Large intestine (tissue), 3 donors: ENCODE measurements around the gene CC2D2B. TPM values are rescaled to one million over a fixed set of nuclear protein-coding genes. Genes with fewer than 3 reads are reported as not detected.
"Not testable (repeated sequence)": the region's sequence is repeated elsewhere in the genome, so short reads cannot be mapped to it uniquely, and the experiment has no call there.

Experiments used
- DNase-seq, 2 donors: peaks; one replicate each; pipeline versions ENCODE4 v3.0.0 to v3.0.0-alpha.2; 2013
- H3K27ac ChIP-seq: one replicate; pipeline ENCODE4 v1.5.1; 2013; ENCODE audit warnings: low read length
- H3K27me3 ChIP-seq: 2 replicates; pipeline ENCODE4 v1.6.1; 2013; ENCODE audit warnings: low read length; ENCODE audit not compliant: control insufficient read depth, insufficient read depth
- H3K36me3 ChIP-seq: 2 replicates; pipeline ENCODE4 v1.6.1; 2013; ENCODE audit warnings: low read length; ENCODE audit not compliant: control insufficient read depth, insufficient read depth
- H3K4me1 ChIP-seq: one replicate; pipeline ENCODE4 v1.6.1; 2013; ENCODE audit warnings: low read length; ENCODE audit not compliant: control insufficient read depth, insufficient read depth
- H3K4me3 ChIP-seq: one replicate; pipeline ENCODE4 v1.5.1; 2013; ENCODE audit warnings: low read length
- H3K9me3 ChIP-seq: one replicate; pipeline ENCODE4 v1.6.1; 2013; ENCODE audit warnings: mild to moderate bottlenecking, low read depth, low read length, moderate library complexity; ENCODE audit not compliant: control insufficient read depth
- WGBS: methylation state at CpG from one replicate; pipeline ENCODE4 v1.1.5; 2013; ENCODE audit warnings: low lambda C conversion rate; ENCODE audit not compliant: insufficient coverage; 5-methylcytosine and 5-hydroxymethylcytosine counted together
- polyA plus RNA-seq: library from polyadenylated mRNA; unstranded; fragments of 120-200 nt; gene quantifications from one replicate; pipeline ENCODE4 v1.2.1, GENCODE V29; 2013

Gene CC2D2B
- polyA plus RNA-seq, 1 donor: 1.2 TPM

- no CpG with 5 or more reads among the region's 1 CpG for WGBS
- Histone ChIP-seq H3K27me3 (no peaks in the 10 kb centered on the region), H3K4me1 (no peaks in the 10 kb centered on the region), H3K9me3 (no peaks in the 10 kb centered on the region), H3K4me3 (no peak overlapping the region), H3K27ac (no peak overlapping the region), H3K36me3 (no peaks in the 10 kb centered on the region)
- no peak for DNase-seq
Measured at GRCh38 chr10:95964756-95965155, 57.0 kb downstream of the CC2D2B start.

GRCh38 chr10:95976362-95977229, 68.8 kb downstream of the CC2D2B start:
- Histone ChIP-seq H3K27ac (no peak overlapping the region), H3K36me3 (no peaks in the 10 kb centered on the region), H3K9me3 (no peaks in the 10 kb centered on the region), H3K4me1 (no peaks in the 10 kb centered on the region), H3K4me3 (no peak overlapping the region), H3K27me3 (no peaks in the 10 kb centered on the region)
- WGBS: no CpG with 5 or more reads among the region's 9 CpGs
- DNase-seq: no peak

GRCh38 chr10:95982200-95982599, 74.4 kb downstream of the CC2D2B start:
- DNase-seq: no peak
- Histone ChIP-seq H3K4me1 (no peaks in the 10 kb centered on the region), H3K4me3 (no peak overlapping the region), H3K27me3 (no peaks in the 10 kb centered on the region), H3K27ac (no peak overlapping the region), H3K36me3 (no peaks in the 10 kb centered on the region), H3K9me3 (no peaks in the 10 kb centered on the region)
- WGBS: 82% methylated on average over 1 of the region's 2 CpGs

GRCh38 chr10:95987685-95988426, 80.1 kb downstream of the CC2D2B start:
- H3K36me3 ChIP-seq: no peaks in the 10 kb centered on the region
- no peak overlapping the region for H3K4me3 ChIP-seq
- H3K27me3 ChIP-seq: no peaks in the 10 kb centered on the region
- no peak overlapping the region for H3K27ac ChIP-seq
- no peaks in the 10 kb centered on the region for H3K4me1 ChIP-seq
- no peaks in the 10 kb centered on the region for H3K9me3 ChIP-seq
- no peak for DNase-seq
- 100% methylated on average over 1 of the region's 2 CpGs for WGBS

- Histone ChIP-seq H3K9me3 (no peaks in the 10 kb centered on the region), H3K36me3 (no peaks in the 10 kb centered on the region), H3K27ac (no peak overlapping the region), H3K27me3 (no peaks in the 10 kb centered on the region), H3K4me1 (no peaks in the 10 kb centered on the region), H3K4me3 (no peak overlapping the region)
- DNase-seq: no peak
- WGBS: 80% methylated on average over 2 of the region's 3 CpGs
Measured at GRCh38 chr10:95988702-95989101, 80.9 kb downstream of the CC2D2B start.

- not testable (repeated sequence) for H3K36me3 ChIP-seq, H3K27ac ChIP-seq, H3K27me3 ChIP-seq, H3K4me1 ChIP-seq, H3K4me3 ChIP-seq, DNase-seq, H3K9me3 ChIP-seq
- WGBS: 80% methylated on average over 1 of the region's 11 CpGs
Measured at GRCh38 chr10:95994376-95994775, 86.6 kb downstream of the CC2D2B start.

GRCh38 chr10:95998255-95998784, 90.5 kb downstream of the CC2D2B start:
- Histone ChIP-seq H3K9me3 (no peaks in the 10 kb centered on the region), H3K27me3 (no peaks in the 10 kb centered on the region), H3K4me1 (no peaks in the 10 kb centered on the region), H3K4me3 (no peak overlapping the region), H3K27ac (no peak overlapping the region), H3K36me3 (no peaks in the 10 kb centered on the region)
- DNase-seq: no peak
- WGBS: no CpG with 5 or more reads among the region's 1 CpG

GRCh38 chr10:96013956-96014355, 106.2 kb downstream of the CC2D2B start:
- no peaks in the 10 kb centered on the region for H3K4me1 ChIP-seq
- H3K9me3 ChIP-seq: no peaks in the 10 kb centered on the region
- H3K27me3 ChIP-seq: no peaks in the 10 kb centered on the region
- no peak overlapping the region for H3K4me3 ChIP-seq
- H3K36me3 ChIP-seq: no peaks in the 10 kb centered on the region
- WGBS: 88% methylated on average over 1 of the region's 2 CpGs
- H3K27ac ChIP-seq: no peak overlapping the region
- DNase-seq: no peak

- Histone ChIP-seq H3K4me1 (no peaks in the 10 kb centered on the region), H3K36me3 (no peaks in the 10 kb centered on the region), H3K27ac (no peak overlapping the region), H3K4me3 (no peak overlapping the region), H3K27me3 (no peaks in the 10 kb centered on the region), H3K9me3 (no peaks in the 10 kb centered on the region)
- WGBS: no CpG with 5 or more reads among the region's 2 CpGs
- no peak for DNase-seq
Measured at GRCh38 chr10:96014473-96015102, 106.8 kb downstream of the CC2D2B start.

- no peak overlapping the region for H3K4me3 ChIP-seq
- no CpG with 5 or more reads among the region's 5 CpGs for WGBS
- DNase-seq: peak; percentile 57 to 77
- H3K9me3 ChIP-seq: no peaks in the 10 kb centered on the region
- no peaks in the 10 kb centered on the region for H3K4me1 ChIP-seq
- no peaks in the 10 kb centered on the region for H3K27me3 ChIP-seq
- no peaks in the 10 kb centered on the region for H3K36me3 ChIP-seq
- H3K27ac ChIP-seq: no peak overlapping the region
Measured at GRCh38 chr10:96017191-96017687, 109.5 kb downstream of the CC2D2B start.
